ENCODE results near the gene TUBB4B. TPM values are rescaled to one million over a fixed set of nuclear protein-coding genes. Genes with fewer than 3 reads are reported as not detected.

TUBB4B gene
- polyA plus RNA-seq, 3 donors from 2014 or later, result 60.8 to 98.2 (median 71.9) TPM

DNA sequence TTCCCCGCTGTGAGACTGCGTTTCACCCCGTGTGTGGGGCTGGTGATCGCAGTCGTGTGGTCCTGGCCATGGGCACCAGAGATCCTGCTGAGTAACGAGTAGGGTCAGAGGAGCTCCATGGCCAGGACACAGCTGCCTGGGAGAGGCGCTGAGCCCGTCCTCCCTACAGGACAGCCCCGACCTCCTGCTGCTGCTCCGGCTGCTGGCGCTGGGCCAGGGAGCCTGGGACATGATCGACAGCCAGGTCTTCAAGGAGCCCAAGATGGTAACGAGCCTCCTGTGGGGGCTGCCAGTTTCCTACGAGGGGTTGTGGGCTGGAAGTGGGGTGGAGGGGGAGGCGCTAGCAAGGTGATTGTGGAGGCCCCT is 25.1 kb downstream of the TUBB4B start:
- Mint-ChIP-seq H3K4me3 (no peak overlapping the region), H3K27me3 (ENCODE audit: low read depth in 3 of 3) (peaks cover 0 to 5% (median 3%) of the 10 kb centered on the region in 3 donors), H3K27ac (no peak overlapping the region), H3K9me3 (no peaks in the 10 kb centered on the region), H3K36me3 (peaks cover 0 to 16% (median 12%) of the 10 kb centered on the region in 3 donors), H3K4me1 (peaks cover 3 to 13% of the 10 kb centered on the region in 2 donors)
- DNase-seq, result no peak

DNA sequence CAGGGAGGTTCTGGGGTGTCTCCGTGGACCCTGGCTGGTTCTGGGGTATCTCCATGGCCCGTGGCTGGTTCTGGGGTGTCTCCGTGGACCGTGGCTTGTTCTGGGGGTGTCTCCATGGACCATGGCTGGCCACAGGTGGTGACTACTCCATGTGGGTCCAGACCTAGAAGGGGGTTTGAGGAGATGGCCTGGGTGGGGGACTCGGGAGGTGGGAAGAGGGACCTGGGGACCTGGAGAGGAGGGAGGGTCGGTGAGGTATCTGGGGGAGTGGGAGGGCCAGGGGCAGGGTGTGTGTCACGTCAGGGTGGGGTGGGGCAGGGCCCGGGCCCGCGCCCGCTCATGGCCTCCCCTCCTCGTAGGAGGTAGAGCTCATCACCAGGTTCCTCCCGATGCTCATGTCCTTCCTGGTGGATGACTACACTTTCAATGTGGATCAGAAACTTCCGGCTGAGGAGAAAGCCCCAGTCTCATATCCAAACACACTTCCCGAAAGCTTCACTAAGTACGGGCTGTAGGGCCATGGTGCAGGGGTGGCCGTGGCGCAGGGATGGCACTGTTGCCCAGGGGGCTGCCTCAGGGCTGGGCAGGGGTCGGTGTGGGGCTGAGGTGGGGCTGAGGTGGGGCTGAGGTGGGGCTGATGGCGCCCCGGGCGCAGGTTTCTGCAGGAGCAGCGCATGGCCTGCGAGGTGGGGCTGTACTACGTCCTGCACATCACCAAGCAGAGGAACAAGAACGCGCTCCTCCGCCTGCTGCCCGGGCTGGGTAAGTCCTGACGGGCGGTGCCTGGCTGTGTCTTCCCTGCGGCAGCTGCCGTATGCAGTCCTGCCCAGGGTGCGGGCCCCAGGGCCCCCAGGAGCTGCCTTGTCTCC is 25.7 kb downstream of the TUBB4B start:
- H3K4me1 Mint-ChIP-seq, result peaks cover 7 to 15% of the 10 kb centered on the region in 2 donors
- H3K27me3 Mint-ChIP-seq (ENCODE audit: low read depth in 3 of 3), result peaks cover 0 to 5% (median 4%) of the 10 kb centered on the region in 3 donors
- peaks cover 0 to 13% (median 12%) of the 10 kb centered on the region in 3 donors for H3K36me3 Mint-ChIP-seq
- no peak for DNase-seq
- H3K27ac Mint-ChIP-seq, result no peak overlapping the region
- H3K4me3 Mint-ChIP-seq, result no peak overlapping the region
- no peaks in the 10 kb centered on the region for H3K9me3 Mint-ChIP-seq

DNA sequence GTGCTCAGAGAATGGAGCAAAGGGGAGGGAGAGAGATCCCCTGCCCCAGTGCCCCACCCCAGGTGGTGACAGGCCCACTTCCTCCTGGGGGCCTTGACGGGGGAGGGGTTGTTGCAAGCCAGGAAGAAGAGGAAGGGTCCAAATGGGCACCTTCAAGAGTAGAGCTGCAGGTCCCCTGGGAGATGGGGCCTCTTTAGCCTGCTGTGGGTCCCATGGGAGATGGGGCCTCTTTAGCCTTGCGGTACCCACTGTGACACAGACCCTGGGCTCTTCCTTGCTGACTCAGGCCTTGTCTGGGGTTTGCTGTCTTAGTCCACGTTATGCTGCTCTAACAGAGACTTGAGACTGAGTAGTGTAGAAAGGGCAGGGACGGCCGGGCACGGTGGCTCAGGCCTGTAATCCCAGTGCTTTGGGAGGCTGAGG is 26.9 kb downstream of the TUBB4B start:
- no peaks in the 10 kb centered on the region for H3K9me3 Mint-ChIP-seq
- no peak for DNase-seq
- H3K36me3 Mint-ChIP-seq, result peaks cover 0 to 12% (median 12%) of the 10 kb centered on the region in 3 donors
- H3K4me1 Mint-ChIP-seq, result peaks cover 7 to 13% of the 10 kb centered on the region in 2 donors
- H3K27me3 Mint-ChIP-seq (ENCODE audit: low read depth in 3 of 3), result peaks cover 0 to 5% (median 4%) of the 10 kb centered on the region in 3 donors
- no peak overlapping the region for H3K27ac Mint-ChIP-seq
- no peak overlapping the region for H3K4me3 Mint-ChIP-seq

DNA sequence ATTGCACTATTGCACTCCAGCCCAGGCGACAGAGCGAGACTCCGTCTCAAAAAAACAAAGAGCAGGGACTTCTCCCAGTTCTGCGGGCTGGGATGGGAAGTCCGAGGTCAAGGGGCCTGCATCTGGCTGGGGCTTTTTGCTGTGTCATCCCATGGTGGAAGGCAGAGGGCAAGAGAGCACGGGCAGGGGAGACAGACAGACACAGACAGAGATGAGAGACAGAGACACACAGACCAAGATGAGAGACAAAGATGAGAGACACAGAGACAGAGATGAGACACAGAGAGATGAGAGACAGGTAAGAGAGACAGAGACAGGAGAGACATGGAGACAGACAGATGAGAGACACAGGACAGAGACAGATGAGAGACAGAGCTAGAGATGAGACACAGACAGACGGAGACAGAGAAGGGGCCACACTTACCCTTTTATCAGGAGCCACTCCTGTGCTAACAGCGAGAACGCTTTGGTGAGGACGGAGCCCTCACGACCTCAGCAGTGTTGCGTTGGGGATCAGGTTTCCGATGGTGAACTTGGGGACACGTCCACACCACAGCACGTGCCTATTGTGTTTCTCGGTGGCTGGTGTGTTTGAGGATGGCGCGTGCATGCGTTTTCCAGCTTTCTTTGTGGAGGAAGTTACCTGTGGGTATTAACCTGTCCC is 27.6 kb downstream of the TUBB4B start:
- DNase-seq, result no peak
- H3K27ac Mint-ChIP-seq, result peak overlapping the region in 1 of 6 donors; percentile 31
- H3K4me3 Mint-ChIP-seq, result no peak overlapping the region
- peaks cover 7 to 18% of the 10 kb centered on the region in 2 donors for H3K4me1 Mint-ChIP-seq
- H3K9me3 Mint-ChIP-seq, result no peaks in the 10 kb centered on the region
- H3K27me3 Mint-ChIP-seq (ENCODE audit: low read depth in 3 of 3), result peaks cover 0 to 5% (median 4%) of the 10 kb centered on the region in 3 donors
- H3K36me3 Mint-ChIP-seq, result peaks cover 0 to 16% (median 12%) of the 10 kb centered on the region in 3 donors

DNA sequence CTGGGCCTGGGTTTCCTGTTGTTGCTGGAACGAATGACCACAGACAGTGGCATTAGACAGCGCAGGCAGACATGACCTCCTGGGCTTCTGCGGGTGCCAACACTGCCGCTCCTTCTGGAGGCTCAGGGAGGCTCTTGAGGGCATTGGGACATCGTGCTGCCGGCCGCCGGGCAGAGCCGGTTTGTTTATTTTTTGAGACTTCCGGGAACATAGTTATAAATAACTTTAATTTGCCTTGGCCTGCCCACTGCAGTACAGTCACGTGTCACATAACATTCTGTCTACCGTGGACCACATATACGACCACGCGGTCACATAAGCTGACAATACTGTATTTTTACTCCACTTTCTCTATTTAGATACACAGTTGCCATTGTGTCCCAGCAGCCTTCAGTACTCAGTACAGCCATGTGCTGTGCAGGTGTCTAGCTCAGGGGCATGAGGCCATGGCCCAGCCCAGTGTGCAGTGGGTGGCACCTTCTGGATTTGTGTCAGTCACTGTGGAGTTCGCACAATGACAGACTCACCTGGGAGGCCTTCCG is 28.2 kb downstream of the TUBB4B start:
- H3K27me3 Mint-ChIP-seq (ENCODE audit: low read depth in 3 of 3), result peaks cover 0 to 5% (median 4%) of the 10 kb centered on the region in 3 donors
- no peak for DNase-seq
- H3K4me1 Mint-ChIP-seq, result peaks cover 8 to 20% of the 10 kb centered on the region in 2 donors
- no peak overlapping the region for H3K27ac Mint-ChIP-seq
- no peaks in the 10 kb centered on the region for H3K9me3 Mint-ChIP-seq
- H3K4me3 Mint-ChIP-seq, result no peak overlapping the region
- H3K36me3 Mint-ChIP-seq, result peaks cover 0 to 17% (median 12%) of the 10 kb centered on the region in 3 donors

DNA sequence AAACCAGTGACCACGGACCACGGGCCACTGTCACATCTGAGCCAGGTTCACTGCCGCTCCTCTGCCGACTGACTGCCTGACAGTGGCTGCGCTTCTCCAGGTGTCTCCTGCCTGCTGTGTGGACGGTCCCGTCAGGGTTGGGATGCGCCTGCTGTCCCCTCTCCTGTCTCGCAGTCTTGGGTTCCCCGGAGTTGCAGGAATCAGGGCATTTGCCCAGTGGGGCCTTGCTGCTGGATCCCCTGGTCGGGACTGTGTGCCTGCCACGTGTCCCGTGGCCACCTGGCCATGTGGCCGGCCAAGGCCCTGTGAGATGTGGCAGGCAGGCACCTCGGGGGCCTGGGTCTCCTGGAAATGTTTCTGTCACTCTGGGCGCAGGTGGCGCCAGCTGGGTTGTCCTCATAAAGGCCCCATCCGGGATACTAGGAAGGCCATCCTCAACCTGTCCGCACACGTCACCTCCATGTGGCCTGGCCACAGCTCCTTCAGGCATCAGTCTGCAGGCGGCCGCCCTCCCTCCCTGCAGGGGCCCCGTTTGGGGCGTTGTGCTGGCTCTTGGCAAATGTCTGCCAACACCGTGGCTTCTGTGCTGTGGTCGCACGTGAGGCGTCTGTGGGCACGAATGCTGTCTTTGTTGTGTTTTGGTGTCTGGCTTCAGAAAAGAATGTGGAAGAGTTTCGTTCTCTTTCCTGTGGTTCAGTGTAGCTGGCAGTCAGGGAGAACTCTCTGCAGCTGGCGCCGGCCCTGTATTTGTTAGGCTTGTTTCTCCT is 30.0 kb downstream of the TUBB4B start:
- peak overlapping the region in 2 of 5 donors; percentile 5 to 52 for H3K4me3 Mint-ChIP-seq
- H3K9me3 Mint-ChIP-seq, result no peaks in the 10 kb centered on the region

DNA sequence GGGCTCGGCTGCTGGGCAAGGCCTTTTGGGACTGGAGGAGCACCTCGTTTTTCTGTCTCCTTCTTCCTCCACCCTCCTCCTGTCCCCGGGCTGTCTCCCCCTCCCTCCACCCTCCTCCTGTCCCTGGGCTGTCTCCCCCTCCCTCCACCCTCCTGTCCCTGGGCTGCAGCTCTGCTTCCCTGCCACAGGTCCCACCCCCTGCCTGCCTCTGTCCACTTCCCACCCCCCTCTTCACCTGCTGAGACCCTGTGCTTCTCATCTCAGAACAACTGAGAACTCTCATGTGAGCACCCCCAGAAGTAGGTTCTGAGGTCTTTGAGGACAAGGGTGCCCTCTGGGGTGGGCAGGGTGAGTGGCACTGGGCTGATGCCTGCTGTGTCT is 30.6 kb downstream of the TUBB4B start:
- no peak for DNase-seq
- H3K27ac Mint-ChIP-seq, result peak overlapping the region in 1 of 6 donors; percentile 24
- peaks cover 17 to 20% of the 10 kb centered on the region in 2 donors for H3K4me1 Mint-ChIP-seq
- no peaks in the 10 kb centered on the region for H3K9me3 Mint-ChIP-seq
- H3K4me3 Mint-ChIP-seq, result no peak overlapping the region
- H3K27me3 Mint-ChIP-seq (ENCODE audit: low read depth in 3 of 3), result peaks cover 0 to 5% (median 2%) of the 10 kb centered on the region in 3 donors
- H3K36me3 Mint-ChIP-seq, result peaks cover 0 to 17% (median 12%) of the 10 kb centered on the region in 3 donors

More for the DNA sequence above, 30.0 kb downstream of the TUBB4B start:
- Mint-ChIP-seq H3K27me3 (ENCODE audit: low read depth in 3 of 3) (peaks cover 0 to 5% (median 2%) of the 10 kb centered on the region in 3 donors), H3K27ac (peak overlapping the region in 2 of 6 donors; percentile 24 to 67), H3K4me1 (peaks cover 15 to 20% of the 10 kb centered on the region in 2 donors), H3K36me3 (peaks cover 0 to 17% (median 12%) of the 10 kb centered on the region in 3 donors)
- peak; percentile 44 to 48 (median 46) for DNase-seq

DNA sequence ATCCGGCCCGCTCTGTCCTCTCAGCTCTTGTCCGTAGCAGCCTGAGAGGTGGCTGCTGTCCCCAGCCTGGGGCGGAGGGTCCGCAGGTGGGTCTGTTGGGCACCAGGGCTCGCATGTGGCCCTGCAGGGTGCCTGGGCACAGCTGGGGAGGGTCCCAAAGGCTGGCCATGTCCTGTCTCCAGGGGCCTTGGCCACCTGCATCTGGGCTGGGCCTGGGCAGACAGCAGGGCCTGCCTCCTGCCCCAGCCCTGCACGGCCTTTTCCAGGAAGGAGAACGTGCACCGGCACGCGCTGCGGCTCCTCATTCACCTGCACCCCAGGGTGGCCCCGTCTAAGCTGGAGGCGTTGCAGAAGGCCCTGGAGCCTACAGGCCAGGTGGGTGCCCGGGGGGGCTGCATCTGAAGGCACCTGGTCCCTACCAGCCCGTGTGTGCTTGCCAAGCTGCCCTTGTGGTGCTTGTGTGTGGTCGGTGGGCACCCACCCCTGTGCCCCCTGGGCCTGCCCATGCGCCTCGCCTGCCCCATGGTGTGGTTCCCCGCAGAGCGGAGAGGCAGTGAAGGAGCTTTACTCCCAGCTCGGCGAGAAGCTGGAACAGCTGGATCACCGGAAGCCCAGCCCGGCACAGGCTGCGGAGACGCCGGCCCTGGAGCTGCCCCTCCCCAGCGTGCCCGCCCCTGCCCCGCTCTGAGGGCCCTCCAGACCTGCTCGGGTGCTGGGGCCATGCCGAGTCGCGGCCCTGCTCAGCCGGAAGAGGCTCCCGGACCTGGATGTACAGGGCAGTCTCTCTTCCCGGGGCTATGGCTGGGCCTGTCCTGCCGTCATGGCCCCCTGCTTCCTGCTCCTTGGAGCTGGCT is 31.4 kb downstream of the TUBB4B start:
- Mint-ChIP-seq H3K36me3 (peaks cover 0 to 17% (median 12%) of the 10 kb centered on the region in 3 donors), H3K4me3 (no peak overlapping the region), H3K27me3 (ENCODE audit: low read depth in 3 of 3) (peaks cover 0 to 2% (median 2%) of the 10 kb centered on the region in 3 donors), H3K4me1 (peaks cover 21 to 25% of the 10 kb centered on the region in 2 donors), H3K9me3 (no peaks in the 10 kb centered on the region), H3K27ac (no peak overlapping the region)
- no peak for DNase-seq

DNA sequence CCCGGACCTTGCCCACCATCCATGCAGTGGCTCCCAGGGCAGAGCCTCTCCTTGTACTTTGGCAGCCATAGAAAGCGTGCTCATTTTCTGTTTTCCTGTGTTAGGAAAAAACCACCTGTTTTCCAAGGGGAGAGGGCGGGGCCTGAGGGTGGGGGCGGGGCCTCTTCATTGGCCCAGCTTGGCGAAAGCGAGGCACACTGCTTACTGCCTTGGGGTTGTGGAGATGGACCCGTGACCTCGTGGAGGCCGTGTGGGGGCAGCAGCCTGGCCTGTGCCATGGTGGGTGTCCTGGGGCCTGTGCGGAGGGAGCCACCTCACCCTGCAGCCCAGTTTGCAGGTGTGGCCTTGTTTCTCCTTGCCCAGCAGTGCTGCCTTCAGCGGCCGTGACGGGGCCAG is 32.0 kb downstream of the TUBB4B start:
- Mint-ChIP-seq H3K4me3 (no peak overlapping the region), H3K27me3 (ENCODE audit: low read depth in 3 of 3) (peaks cover 0 to 2% (median 0%) of the 10 kb centered on the region in 3 donors), H3K27ac (no peak overlapping the region), H3K4me1 (peaks cover 23 to 25% of the 10 kb centered on the region in 2 donors), H3K36me3 (peaks cover 0 to 17% (median 12%) of the 10 kb centered on the region in 3 donors), H3K9me3 (no peaks in the 10 kb centered on the region)
- no peak for DNase-seq

DNA sequence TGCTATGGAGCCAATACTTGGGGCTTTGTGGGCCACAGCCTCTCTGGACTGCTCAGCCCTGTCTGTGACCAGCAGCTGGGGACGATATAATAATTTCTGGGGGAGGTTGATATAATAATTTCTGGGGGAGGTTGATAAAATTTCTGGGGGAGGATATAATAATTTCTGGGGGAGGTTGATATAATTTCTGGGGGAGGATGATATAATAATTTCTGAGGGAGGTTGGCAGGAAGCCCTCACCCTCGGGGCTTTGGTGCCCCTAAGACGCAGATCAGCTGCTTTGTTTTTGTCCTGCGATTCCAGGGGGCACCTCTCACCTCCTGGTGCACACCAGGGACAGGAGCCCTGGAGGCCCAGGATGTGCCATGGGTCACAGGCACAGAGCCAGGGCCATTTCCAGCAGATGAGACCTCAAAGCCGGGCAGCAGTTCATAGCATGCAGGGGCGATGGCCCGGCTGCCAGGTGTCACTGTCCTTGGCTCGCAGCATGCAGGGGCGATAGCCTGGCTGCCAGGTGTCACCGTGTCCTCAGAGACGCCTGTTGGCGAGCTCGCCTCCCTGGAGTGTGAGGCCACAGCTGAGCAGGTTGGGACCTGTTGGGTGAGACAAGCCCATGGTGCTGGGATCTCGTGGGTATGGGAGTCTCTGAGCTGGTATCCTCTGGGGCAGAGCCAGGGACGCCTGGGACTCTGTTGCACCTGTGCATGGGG is 32.7 kb downstream of the TUBB4B start:
- Mint-ChIP-seq H3K4me3 (no peak overlapping the region), H3K4me1 (peaks cover 21 to 23% of the 10 kb centered on the region in 2 donors), H3K36me3 (peaks cover 0 to 13% (median 8%) of the 10 kb centered on the region in 3 donors), H3K9me3 (no peaks in the 10 kb centered on the region), H3K27me3 (ENCODE audit: low read depth in 3 of 3) (peaks cover 0 to 2% (median 0%) of the 10 kb centered on the region in 3 donors), H3K27ac (peak overlapping the region in 1 of 6 donors; percentile 7)
- DNase-seq, result no peak

DNA sequence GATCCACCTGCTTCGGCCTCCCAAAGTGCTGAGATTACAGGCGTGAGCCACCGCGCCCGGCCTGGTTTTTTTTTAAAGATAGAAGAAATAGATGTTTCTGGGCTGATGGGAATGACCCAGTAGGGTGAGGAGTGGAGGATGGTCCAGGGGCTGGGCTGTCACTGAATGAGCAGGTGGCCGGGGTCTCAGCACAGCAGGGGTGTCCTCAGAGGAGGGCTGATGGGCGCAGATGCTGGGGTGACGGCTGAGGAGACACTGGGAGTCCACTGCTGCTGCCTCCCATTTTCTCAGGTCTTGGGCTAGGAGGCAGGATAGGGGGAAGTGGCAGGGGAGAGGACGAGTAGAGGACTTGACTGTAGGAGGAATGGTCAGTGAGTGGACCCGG is 34.1 kb downstream of the TUBB4B start:
- Mint-ChIP-seq H3K4me3 (peak overlapping the region in 4 of 5 donors; percentile 1 to 54 (median 22)), H3K9me3 (no peaks in the 10 kb centered on the region), H3K27me3 (ENCODE audit: low read depth in 3 of 3) (peaks cover 0 to 4% (median 4%) of the 10 kb centered on the region in 3 donors), H3K4me1 (peaks cover 19 to 27% of the 10 kb centered on the region in 2 donors), H3K27ac (peak overlapping the region in 4 of 6 donors; percentile 10 to 45 (median 31)), H3K36me3 (peaks cover 0 to 5% (median 0%) of the 10 kb centered on the region in 3 donors)
- DNase-seq, result no peak
